ENCODE results near the gene FGF12.

GRCh38 chr3:192611411-192611810 lies 115.9 kb downstream of the FGF12 start:
- TF ChIP-seq CTCF (conservative IDR thresholded peaks at IDR 0.05; ENCODE audit: low read length): no peak
- no peak for TF ChIP-seq EZH2phosphoT487 (IDR thresholded peaks at IDR 0.05; ENCODE audit: borderline replicate concordance, low read depth, low read length)

Data from OCI-LY7 (cell line).